ENCODE results near the gene HMGB3. TPM values are rescaled to one million over a fixed set of nuclear protein-coding genes. Genes with fewer than 3 reads are reported as not detected.

Gene HMGB3
- total RNA-seq, 1 experiment from 2014 or later = 373 TPM

DNA sequence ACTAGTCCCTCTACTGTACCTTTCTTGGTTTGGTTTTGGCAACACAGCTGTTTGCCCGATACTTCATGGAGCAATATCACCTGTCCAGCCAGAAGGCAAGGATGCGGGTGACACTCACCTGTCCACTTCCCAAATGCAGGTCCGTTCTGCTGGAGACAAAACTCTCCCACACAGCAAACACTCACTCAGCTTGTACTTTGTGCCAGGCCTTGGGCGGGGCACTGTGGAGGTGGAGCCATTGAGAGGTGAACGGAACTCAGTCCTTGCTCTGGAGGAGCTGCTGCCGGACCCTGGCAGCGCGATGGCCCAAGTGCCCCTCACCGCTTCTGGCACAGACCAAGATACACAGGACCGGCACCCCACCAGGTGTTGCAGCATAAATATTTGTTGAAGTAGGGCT lies 15.3 kb upstream of the HMGB3 start:
- Histone ChIP-seq H3T11ph (ENCODE audit: low read length) (no peak overlapping the region), H4K5ac (ENCODE audit: insufficient read length, low read depth, low read length) (no peak overlapping the region), H3K23ac (ENCODE audit: insufficient read length, low read depth, low read length) (no peak overlapping the region), H3K9me3 (ENCODE audit: control insufficient read depth, low read depth, low read length) (no peaks in the 10 kb centered on the region), H3K27ac (ENCODE audit: insufficient read length, low read depth, low read length) (no peak overlapping the region), H2AK5ac (ENCODE audit: insufficient read length, low read length) (no peak overlapping the region), H3K4me2 (ENCODE audit: insufficient read depth, insufficient read length, low read length) (no peak overlapping the region), H2BK120ac (ENCODE audit: low read depth, low read length, poor library complexity, severe bottlenecking) (no peak overlapping the region), H2AFZ (ENCODE audit: low read length) (no peak overlapping the region), H4K20me1 (ENCODE audit: control insufficient read depth, insufficient read depth, insufficient read length) (no peaks in the 10 kb centered on the region), H3K79me2 (ENCODE audit: insufficient read depth, low read length) (no peaks in the 10 kb centered on the region), H2BK12ac (ENCODE audit: insufficient read length, low read depth, low read length) (no peak overlapping the region), H2BK5ac (ENCODE audit: insufficient read length, low read length) (no peak overlapping the region), H3K4me1 (ENCODE audit: insufficient read depth, low read length) (no peaks in the 10 kb centered on the region; the same call in 1 of the 2 replicates), H3K9ac (ENCODE audit: extremely low read depth, insufficient read length, low read length) (no peak overlapping the region), H4K8ac (replicated peaks; ENCODE audit: insufficient read length, low read depth, low read length) (no peak overlapping the region), H2BK20ac (ENCODE audit: low read depth, low read length, poor library complexity, severe bottlenecking) (no peak overlapping the region), H3K18ac (ENCODE audit: insufficient read length, low read depth, low read length) (no peak overlapping the region), H3K79me1 (ENCODE audit: insufficient read depth, low read depth, low read length, poor library complexity, severe bottlenecking) (no peaks in the 10 kb centered on the region), H3K4ac (ENCODE audit: low read depth, low read length) (no peak overlapping the region), H4K91ac (ENCODE audit: insufficient read length, low read depth, low read length) (no peak overlapping the region), H3K23me2 (ENCODE audit: insufficient read length, low read depth, low read length, poor library complexity, severe bottlenecking) (no peaks in the 10 kb centered on the region), H2BK15ac (ENCODE audit: low read depth, low read length) (no peak overlapping the region), H3K14ac (ENCODE audit: insufficient read depth, low read length) (no peak overlapping the region), H3K27me3 (ENCODE audit: insufficient read depth, low read length) (no peaks in the 10 kb centered on the region), H3K56ac (ENCODE audit: insufficient read length, low read depth, low read length) (no peak overlapping the region)
- peaks cover 0 to 5% (median 3%) of the 10 kb centered on the region in 3 experiments; a peak in 2 of 7 replicates for H3K36me3 Mint-ChIP-seq (ENCODE audit: insufficient read depth in 1 of 3, low read depth in 3 of 3)
- peaks cover 5% of the 10 kb centered on the region for H3K27me3 Mint-ChIP-seq (ENCODE audit: low read depth)
- no CpG with 5 or more reads among the region's 10 CpGs for WGBS (ENCODE audit: extremely low coverage, insufficient read length, low lambda C conversion rate)
- no peak overlapping the region for H3K27ac Mint-ChIP-seq
- DNase-seq = no peak
- H3K9me3 Mint-ChIP-seq = peaks cover 55 to 72% of the 10 kb centered on the region in 2 experiments
- H3K4me3 Mint-ChIP-seq = no peak overlapping the region
- peaks cover 14 to 19% of the 10 kb centered on the region in 2 experiments for H3K4me1 Mint-ChIP-seq
- TF ChIP-seq, protein P1, sequence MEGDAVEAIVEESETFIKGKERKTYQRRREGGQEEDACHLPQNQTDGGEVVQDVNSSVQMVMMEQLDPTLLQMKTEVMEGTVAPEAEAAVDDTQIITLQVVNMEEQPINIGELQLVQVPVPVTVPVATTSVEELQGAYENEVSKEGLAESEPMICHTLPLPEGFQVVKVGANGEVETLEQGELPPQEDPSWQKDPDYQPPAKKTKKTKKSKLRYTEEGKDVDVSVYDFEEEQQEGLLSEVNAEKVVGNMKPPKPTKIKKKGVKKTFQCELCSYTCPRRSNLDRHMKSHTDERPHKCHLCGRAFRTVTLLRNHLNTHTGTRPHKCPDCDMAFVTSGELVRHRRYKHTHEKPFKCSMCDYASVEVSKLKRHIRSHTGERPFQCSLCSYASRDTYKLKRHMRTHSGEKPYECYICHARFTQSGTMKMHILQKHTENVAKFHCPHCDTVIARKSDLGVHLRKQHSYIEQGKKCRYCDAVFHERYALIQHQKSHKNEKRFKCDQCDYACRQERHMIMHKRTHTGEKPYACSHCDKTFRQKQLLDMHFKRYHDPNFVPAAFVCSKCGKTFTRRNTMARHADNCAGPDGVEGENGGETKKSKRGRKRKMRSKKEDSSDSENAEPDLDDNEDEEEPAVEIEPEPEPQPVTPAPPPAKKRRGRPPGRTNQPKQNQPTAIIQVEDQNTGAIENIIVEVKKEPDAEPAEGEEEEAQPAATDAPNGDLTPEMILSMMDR (conservative IDR thresholded peaks at IDR 0.05) = no peak
